Measurements from ENCODE around the gene COL19A1.

- TF ChIP-seq CTCF (IDR thresholded peaks at IDR 0.05) (no peak), POLR2A (IDR thresholded peaks at IDR 0.05) (no peak)
Observed at GRCh38 chr6:69867639-69867976, 1.3 kb downstream of the COL19A1 start.
